GM12878 (cell line): ENCODE measurements around the gene AXL.

Source experiments
- BACH1 ChIP-seq: fragments of 450-650 bp; IDR thresholded peaks from 2 replicates; pipeline ENCODE4 v1.6.1; 2017; ENCODE audit warnings: mild to moderate bottlenecking, borderline replicate concordance
- CHD2 ChIP-seq: IDR thresholded peaks from 2 replicates; pipeline ENCODE4 v1.6.1; 2011; ENCODE audit warnings: low read depth, low read length, improper control_type of control experiment, borderline replicate concordance
- CTCF ChIP-seq, 3 experiments: IDR thresholded peaks in 2 of 3; conservative IDR thresholded peaks in 1 of 3; 2 replicates each; pipeline ENCODE4 v1.5.1; 2011; ENCODE audit warnings: low read depth in 3 of 3, low read length in 3 of 3, mild to moderate bottlenecking in 3 of 3, control low read depth in 2 of 3, moderate library complexity in 2 of 3, inconsistent platforms in 1 of 3, mixed read lengths in 1 of 3; ENCODE audit not compliant: control insufficient read depth in 2 of 3, insufficient read depth in 1 of 3; ENCODE audit errors: extremely low read depth in 1 of 3
- NBN ChIP-seq: fragments of 450-650 bp; IDR thresholded peaks from 2 replicates; pipeline ENCODE4 v1.6.1; 2016
- NFIC ChIP-seq: IDR thresholded peaks from 2 replicates; pipeline ENCODE4 v1.6.1; 2012; ENCODE audit warnings: low read depth, mild to moderate bottlenecking, inconsistent platforms, low read length, moderate library complexity
- POLR2A ChIP-seq: IDR thresholded peaks from 2 replicates; pipeline ENCODE4 v1.6.1; 2011; ENCODE audit warnings: low read depth, mild to moderate bottlenecking, low read length
- POU2F2 ChIP-seq: IDR thresholded peaks from 3 replicates; pipeline ENCODE4 v1.6.1; 2011; ENCODE audit warnings: low read depth, mild to moderate bottlenecking, low read length, borderline replicate concordance
- RFX5 ChIP-seq: IDR thresholded peaks from 2 replicates; pipeline ENCODE4 v1.6.1; 2011; ENCODE audit warnings: low read depth, low read length, improper control_type of control experiment
- SIX5 ChIP-seq: IDR thresholded peaks from 2 replicates; pipeline ENCODE4 v1.6.1; 2011; ENCODE audit warnings: mild to moderate bottlenecking, low read depth, low read length, moderate library complexity; ENCODE audit not compliant: severe bottlenecking
- TCF12 ChIP-seq: IDR thresholded peaks from 2 replicates; pipeline ENCODE4 v1.6.1; 2011; ENCODE audit warnings: low read depth, mild to moderate bottlenecking, low read length
- USF2 ChIP-seq: IDR thresholded peaks from 2 replicates; pipeline ENCODE4 v1.6.1; 2011; ENCODE audit warnings: low read depth, low read length, improper control_type of control experiment, borderline replicate concordance
- ZBTB33 ChIP-seq: fragments of 450-650 bp; IDR thresholded peaks from 2 replicates; pipeline ENCODE4 v1.6.1; 2017; ENCODE audit warnings: mild to moderate bottlenecking
- ZNF384 ChIP-seq: IDR thresholded peaks from 2 replicates; pipeline ENCODE4 v1.6.1; 2012; ENCODE audit warnings: low read depth, mild to moderate bottlenecking, low read length, improper control_type of control experiment, borderline replicate concordance

- TF ChIP-seq USF2 (no peak), CTCF (IDR thresholded peaks at IDR 0.05 in 2 of 3, conservative IDR thresholded peaks at IDR 0.05 in 1 of 3; ENCODE audit: control insufficient read depth in 2 of 3, extremely low read depth in 1 of 3, insufficient read depth in 1 of 3, low read depth in 3 of 3, low read length in 3 of 3) (no peak), TCF12 (no peak), CHD2 (no peak), BACH1 (no peak), POU2F2 (no peak), SIX5 (no peak), NFIC (no peak), POLR2A (no peak), NBN (no peak), ZBTB33 (no peak), RFX5 (no peak), ZNF384 (no peak)
Measured at GRCh38 chr19:41224632-41225031, 5.6 kb downstream of the AXL start.
